Skin of body (tissue), 2 donors: Measurements from ENCODE around the gene OGFOD3. TPM values are rescaled to one million over a fixed set of nuclear protein-coding genes. Genes with fewer than 3 reads are reported as not detected.

Experiments
- DNase-seq: peaks from one replicate; lab custom pipeline; 2025; lab: John Stamatoyannopoulos, UW
- total RNA-seq: library from RNA; depleted of rRNA; stranded (reverse); fragments of >200 nt; gene quantifications from one replicate; pipeline ENCODE4 v1.2.3, GENCODE V29; 2014

The OGFOD3 gene
- total RNA-seq, 1 donor from 2014 or later: 13.5 TPM

- DNase-seq: no peak
Measured at GRCh38 chr17:82446649-82447048, 28.3 kb upstream of the OGFOD3 start.

- DNase-seq: no peak
Measured at GRCh38 chr17:82446124-82446523, 27.7 kb upstream of the OGFOD3 start.

- no peak for DNase-seq
Measured at GRCh38 chr17:82445542-82445941, 27.2 kb upstream of the OGFOD3 start.

GRCh38 chr17:82444941-82445521, 26.6 kb upstream of the OGFOD3 start:
- DNase-seq: no peak

GRCh38 chr17:82444284-82444893, 26.0 kb upstream of the OGFOD3 start:
- no peak for DNase-seq

GRCh38 chr17:82443465-82444283, 25.3 kb upstream of the OGFOD3 start:
- DNase-seq: no peak

- DNase-seq: no peak
Measured at GRCh38 chr17:82442643-82443464, 24.5 kb upstream of the OGFOD3 start.

GRCh38 chr17:82441691-82442487, 23.5 kb upstream of the OGFOD3 start:
- DNase-seq: no peak

GRCh38 chr17:82440991-82441627, 22.7 kb upstream of the OGFOD3 start:
- DNase-seq: no peak

- DNase-seq: no peak
Measured at GRCh38 chr17:82440469-82440981, 22.1 kb upstream of the OGFOD3 start.

- no peak for DNase-seq
Measured at GRCh38 chr17:82439829-82440365, 21.5 kb upstream of the OGFOD3 start.

- no peak for DNase-seq
Measured at GRCh38 chr17:82439194-82439828, 20.9 kb upstream of the OGFOD3 start.

- no peak for DNase-seq
Measured at GRCh38 chr17:82438401-82439193, 20.2 kb upstream of the OGFOD3 start.

- no peak for DNase-seq
Measured at GRCh38 chr17:82437325-82437668, 18.9 kb upstream of the OGFOD3 start.

- no peak for DNase-seq
Measured at GRCh38 chr17:82436601-82437324, 18.4 kb upstream of the OGFOD3 start.

GRCh38 chr17:82435601-82436583, 17.5 kb upstream of the OGFOD3 start:
- DNase-seq: no peak

GRCh38 chr17:82435103-82435502, 16.7 kb upstream of the OGFOD3 start:
- no peak for DNase-seq
